Activated T-cell treated with anti-CD3 and anti-CD28 coated beads, Interleukin-2, amount 50 U/mL, for 48 hours (primary cell): ENCODE results near the gene BNC2.

Experiments
- DNase-seq, 2 experiments: peaks; one replicate each; pipeline ENCODE4 v3.0.0-alpha.2; 2020

Gene BNC2

DNA sequence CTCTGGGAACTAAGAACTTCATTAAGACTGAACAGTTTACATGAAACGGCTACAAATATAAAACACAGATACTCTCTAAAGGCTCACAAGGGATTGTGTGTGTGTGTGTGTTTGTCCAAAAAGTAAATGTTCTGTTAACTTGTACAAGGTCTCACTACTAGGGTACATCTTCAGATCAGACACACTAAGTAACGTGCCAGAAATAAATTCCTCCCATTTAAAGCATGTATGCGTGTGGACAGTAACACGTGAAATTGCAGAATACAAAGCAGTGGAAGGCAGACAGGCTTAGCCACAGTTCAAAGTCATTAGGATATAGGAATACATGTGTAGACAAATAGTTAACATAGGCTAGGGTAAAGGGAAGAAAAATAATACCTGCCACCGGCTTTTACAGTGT, 1.8 kb downstream of the BNC2 start:
- DNase-seq = no peak

DNA sequence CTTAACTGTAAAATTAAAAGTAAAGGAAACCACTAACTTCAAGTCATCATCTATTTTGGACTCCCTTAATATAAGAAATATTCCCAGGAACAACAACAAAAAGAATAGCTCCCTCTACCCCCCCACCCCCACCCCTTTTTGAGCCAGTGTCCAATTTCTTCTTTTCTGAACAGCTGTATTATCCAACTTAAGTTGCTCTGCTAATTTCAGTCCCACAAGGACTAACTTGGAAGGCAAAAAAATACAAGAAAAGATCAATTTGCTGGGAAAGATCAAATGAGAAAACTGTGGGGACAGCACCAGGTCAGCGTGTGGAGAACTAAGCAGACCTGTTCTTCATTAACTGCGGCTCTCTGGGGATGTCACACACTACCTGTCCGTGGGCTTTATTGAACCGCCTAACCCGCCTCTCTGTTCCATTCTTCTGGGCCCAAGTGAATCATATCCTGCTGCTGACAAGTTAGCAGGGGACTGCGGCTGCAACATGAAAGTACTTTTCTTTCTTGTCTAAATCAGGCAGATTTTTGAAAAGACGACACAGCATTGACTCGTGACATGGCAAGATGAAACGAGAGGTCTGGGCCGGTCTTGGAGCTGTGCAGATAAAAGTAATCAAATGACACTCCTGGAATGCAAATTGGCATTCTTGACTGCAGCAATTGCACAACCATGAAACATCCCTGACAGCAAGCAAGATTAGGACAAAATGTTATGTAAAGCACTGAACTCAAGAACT, 2.7 kb downstream of the BNC2 start:
- DNase-seq = no peak

DNA sequence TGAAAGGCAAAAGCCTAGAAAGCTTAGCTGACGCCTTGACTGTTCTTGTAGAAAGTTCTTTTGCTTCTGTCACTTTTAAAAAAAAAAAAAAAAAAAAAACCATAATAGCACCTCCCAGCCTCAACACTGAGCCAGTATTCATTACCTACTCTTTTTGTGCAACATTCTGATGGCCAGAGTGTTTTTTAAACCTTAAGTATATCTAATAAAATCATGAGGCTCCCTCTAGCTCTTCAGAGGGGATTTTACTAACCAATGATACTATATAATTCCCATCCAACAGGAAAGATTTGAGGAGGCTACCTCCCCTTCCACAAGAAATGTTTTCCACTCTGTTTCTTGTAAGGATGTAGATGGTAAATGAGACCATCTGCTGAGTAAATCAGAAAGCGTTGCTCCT, 3.9 kb downstream of the BNC2 start:
- DNase-seq = no peak

DNA sequence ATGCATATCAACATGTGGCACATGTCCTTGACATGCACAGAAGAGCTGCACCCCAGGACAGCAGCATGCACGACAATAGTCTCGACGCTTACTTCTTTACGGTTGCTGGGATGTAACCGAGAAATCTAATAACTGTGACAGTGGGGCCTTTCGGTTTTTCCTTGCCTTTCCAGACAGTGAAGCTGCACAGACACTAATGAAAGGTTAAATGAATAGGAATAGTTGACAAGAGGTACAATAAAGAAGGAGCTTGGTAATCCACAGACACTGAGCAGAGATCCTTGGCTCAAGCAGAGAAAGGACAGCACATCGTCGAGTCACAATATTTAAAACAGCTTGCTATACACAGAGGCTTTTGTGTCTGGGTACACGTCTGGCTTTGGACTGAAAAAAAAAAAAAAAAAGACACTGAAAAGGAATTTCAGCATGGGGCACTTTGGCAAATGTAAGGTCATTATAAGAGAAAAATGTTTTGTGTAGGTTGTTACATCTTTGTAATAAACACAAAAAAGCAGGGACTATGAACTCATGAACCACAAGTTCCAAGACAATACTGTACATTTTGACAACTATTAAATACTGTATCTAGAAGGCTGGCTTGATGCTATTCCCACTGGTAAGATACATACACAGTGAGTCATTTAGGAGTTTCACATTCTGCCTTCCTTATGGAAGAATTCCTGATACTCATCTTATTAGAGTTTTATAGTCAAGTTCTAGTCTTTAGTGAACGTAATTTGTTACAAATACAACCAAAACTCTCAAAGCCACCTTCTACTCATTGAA, 5.6 kb downstream of the BNC2 start:
- DNase-seq = no peak

DNA sequence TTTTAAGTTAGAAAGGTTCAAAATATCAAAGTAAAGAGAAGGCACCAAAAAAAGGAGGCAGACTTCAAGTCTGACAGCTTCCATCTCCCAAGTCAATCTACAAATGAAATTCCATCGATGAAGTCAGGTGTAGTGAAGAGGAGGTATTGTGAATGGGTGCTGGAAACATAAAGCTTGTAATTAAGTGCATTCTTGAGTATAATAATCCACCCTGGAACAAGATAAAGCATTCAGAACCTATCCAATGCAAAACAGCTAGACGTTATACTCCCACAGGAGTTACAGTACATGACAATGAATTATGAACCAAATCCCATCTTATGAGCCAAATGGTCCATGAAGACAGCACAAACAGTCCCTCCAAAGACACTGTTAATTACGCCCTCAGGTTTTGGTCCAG, 22.3 kb downstream of the BNC2 start:
- no peak for DNase-seq

DNA sequence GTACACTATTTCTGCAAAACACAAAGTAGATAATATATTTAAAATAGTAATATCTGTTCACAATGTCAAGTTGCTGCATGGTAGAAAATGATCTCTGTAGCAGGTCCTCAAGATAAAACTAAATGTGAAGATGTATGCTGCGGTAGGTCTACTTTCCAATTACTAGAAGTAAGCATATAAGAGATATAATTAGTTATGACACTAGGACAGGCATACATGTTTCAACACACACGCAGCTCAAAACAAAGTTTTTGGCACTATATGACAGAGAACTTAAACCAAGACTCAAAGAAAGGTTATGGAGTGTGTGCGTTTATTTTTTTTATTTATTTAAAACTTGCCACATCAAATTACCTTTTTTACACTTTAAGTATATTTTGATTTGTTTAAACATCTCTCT, 23.5 kb downstream of the BNC2 start:
- DNase-seq = no peak

DNA sequence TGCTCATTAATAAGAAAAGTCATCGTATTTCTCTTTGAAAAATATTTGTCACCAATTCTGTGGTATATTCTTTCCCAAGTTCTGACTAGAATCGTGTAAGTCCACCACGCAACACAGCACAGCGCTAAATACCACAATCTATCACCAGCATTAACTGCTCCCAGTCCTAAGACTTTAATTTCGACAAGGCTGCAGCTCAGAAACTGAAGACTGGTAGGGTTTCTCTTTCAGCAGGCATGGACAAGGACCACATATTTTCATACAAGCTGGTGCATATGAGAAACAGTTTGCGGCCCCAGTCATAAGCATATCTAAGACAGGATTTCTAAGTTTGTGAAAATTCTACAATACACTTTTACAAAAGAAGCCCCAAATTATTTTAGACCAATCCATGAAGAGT, 24.1 kb downstream of the BNC2 start:
- no peak for DNase-seq

DNA sequence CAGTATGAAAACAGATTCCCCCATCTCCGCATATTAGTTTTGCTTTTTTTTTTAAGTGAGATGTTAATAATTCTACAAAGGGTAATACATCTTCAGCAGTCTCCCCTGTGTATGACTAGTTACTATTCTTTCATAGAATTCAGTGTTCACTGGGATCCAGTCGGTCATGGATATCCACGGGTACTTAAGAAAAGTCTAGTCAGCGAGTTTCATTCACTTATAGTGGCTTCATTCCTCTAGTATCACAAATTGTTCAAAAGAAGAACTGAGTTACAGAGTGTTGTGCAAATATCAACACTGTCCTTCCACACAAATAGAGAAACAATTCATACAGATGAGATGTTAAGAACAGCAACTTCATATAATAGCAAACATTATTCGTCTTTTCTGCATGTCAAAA, 35.7 kb downstream of the BNC2 start:
- no peak for DNase-seq

DNA sequence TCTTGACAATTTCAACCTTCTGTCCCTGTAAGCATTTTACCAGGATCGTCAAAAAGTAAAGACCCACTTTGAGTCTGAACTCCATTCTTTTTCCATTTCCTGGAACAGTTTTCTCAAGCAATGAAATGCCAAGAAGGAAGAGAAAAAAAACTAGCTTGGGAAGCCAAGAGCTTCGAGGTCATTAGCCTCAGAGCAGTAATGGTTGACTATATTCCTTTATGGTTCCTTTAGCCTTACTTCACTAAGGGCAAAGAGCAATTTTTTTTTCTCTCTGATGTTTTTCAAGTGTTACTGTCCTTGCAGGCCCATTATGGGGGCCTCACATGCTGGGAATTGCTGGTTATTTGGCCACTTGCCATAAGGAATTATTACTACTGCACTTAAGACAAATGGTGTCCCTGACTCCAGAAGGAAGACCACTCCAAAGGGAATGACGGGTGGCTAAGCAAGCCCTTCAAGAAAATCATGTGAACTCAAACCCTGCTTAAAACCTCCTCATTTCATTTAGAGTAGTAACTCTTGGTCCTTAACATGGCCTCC, 37.1 kb downstream of the BNC2 start:
- no peak for DNase-seq

DNA sequence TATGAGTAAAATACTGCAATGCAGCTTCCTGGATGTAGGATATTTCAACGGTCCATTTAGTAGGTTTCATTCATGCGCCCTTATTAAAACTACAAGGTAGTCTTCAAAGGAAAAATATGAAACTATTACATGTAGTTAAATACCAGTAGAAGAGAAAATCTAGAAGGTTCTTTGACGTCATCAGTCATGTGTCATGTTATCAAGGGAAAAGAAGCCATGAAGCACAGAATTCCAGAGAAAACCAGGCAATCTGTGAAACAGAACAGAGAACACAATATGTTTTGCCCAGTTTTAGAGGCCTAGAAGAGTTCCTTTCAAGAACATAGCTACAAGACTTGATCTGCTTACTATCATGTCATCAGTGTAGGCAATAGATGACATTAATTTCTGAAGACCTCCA, 38.4 kb downstream of the BNC2 start:
- no peak for DNase-seq

DNA sequence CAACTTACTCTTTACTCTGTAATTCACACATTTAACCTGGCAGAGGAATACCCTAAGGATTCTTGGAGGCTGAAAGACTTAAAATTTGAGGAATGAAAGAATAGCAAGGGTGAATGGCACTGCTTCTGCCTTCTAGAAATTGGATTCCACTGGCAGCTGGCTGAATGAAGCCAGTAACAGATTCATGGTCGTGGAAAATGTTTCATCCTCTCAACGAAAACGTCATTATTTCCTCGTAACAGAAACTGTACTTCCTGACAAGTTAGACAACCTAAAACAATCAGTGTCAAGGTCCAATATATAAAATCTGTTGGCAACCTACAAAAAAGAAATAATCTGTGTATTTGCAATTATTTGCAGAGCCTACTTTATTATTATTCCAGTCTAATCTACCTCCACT, 39.7 kb downstream of the BNC2 start:
- DNase-seq = no peak

DNA sequence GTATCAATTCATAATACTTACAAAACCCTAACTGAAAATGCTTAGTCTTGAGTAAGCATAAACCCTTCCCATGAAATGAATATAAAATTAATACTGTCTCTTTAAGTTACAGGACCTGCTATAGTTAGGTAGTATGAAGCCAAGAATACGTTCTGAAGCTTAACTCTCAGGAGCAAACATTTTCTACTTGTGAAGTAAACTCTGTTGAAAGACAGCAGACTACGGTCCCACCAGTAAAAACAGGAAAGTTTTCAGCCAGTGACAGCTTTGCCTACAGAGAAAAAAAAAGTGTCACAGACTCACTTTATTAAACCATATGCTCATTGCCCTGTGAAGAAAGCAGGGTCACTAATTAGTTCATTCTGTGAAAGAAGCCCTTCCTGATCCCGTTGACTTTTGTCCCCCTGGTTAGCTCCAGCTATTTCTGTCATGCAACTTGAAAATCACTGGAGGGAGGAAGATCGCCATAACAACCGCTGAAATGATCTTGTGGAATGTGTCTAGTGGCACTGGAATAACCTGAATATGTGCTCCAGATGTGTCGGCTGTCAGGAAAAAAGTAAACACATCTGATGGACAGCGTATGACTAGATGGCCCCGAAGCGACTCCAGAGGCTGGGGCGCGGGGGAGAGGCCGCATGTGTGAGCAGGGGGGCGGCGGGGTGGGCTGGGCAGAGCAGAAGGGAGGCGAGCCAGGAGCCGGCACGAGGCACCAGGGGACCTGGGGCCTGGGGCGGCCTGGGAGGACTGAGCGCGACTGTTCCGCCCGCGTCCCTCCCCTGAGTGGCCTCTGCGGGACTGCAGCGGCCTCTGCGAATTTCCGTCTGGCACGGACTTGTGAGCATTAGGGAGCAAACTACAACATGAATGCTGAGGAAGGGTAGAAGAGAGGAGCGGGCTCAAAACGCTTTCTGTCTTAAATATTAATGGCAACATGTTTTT, 41.9 kb downstream of the BNC2 start:
- no peak for DNase-seq

DNA sequence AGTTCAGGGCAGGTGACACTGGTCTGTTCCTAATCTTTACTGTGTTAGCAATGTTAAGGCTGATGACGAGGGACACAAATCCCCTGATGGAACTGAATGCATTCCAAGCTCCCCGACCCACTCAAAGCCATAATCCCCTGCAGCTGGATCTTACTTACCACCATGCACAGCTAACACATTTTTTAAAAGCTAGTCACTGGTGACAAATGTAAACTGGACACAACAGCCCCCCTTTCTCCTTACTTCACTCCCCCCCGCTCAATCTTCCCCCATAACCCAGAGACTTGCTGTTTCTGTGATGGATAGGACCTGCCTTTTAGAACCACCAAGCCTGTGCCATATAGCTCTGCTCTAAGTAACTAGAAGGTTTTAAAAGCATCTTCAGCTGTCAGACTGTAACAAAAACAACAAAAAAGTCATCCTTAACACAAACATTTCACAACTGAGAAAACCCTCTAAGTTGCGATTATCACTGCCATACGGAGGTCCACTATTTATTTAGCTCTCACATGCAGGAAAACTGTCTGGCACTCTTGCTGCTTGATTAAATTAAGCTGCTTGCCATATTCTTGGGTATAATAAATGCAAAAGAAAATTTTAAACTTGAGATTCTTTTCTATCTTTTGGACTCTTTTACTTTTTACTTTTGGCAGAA, 44.4 kb downstream of the BNC2 start:
- DNase-seq = no peak

DNA sequence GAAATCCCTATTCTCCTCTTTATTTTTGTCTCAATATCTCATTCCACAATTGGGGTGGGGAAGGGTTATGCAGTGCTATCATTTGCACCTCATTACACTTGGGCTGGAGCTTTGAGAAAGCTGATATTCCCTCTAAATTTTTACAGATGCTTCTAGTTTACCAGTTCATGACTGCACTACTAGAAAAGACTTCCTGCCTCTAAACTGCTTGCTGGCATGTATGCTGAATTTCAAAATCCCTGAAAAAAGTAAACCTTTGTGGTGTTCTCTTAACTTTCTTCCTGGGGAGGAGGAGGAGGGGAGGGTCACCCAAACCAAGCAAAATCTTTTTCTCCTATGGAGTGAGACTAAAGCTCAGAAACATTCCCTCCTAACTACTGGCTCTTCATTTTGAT, 45.1 kb downstream of the BNC2 start:
- DNase-seq = no peak

DNA sequence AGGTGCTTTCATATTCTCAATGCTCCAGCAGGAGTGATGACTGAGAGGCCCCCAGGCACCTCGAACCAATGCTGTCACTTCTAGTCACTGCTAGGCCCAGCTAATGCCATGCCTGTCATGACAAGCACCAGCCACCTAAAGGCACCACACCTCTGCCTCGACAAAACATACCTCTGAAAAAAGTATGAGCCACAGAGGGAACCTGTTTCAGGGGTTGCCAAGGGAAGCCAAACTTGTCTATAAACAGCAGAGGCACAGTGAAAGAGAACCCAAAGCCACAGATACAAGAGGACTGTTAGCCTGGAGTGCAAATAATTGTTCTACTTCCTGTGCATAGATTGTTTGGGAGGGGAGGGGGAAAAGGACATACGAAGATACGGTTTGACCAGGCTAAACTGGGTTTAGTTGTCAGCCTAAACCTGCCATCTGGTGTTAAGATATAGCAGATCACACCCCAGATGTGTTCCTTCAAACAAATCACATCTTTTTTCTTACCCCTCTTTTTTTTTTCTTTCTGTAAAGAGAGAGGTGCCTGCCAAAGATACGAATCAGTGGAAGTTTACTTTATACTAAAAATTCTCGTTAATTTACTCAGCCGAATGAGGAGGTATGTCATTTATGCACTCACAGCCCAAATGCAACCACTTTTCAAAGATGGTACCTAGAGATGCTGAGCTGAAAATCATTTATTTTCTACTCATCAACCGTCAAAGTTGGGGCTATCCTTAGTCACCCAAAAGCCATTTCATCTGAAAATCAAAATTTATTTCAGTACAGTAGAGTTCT, 45.7 kb downstream of the BNC2 start:
- no peak for DNase-seq

DNA sequence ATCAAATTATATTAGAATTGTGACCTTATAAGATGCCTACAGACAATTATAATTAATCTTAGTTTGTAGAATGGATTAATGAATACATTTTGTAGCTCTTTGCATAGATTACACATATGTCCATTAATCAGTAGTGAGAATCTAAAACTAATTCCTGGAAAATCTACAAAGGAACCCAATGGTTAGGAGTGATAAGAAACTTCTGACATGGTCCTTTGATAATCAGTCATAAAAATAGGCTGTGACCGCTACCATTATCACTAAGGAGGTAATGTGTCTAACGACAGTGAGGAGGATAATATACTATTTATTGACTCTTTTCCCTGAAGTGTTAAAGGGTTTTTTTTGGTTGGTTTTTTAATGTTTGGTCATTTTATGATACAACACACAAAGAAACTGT, 46.6 kb downstream of the BNC2 start:
- no peak for DNase-seq

DNA sequence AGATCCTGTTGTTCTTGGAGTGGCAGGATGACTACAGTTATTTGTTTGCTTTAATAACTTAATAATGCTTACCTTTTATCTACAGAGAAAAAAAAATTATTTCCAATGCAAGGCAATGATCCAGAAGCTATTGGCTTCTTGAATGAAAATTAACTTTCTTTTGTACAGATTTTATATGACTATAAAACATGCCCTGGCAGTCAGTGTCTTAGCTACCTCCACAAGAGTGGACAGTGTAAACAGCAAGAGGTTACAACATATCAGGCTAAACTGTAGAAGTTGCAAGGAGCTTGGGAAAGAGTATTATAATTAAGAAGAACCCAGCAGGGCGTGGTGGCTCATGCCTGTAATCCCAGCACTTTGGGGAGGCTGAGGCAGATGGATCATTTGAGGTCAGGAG, 49.1 kb downstream of the BNC2 start:
- no peak for DNase-seq

DNA sequence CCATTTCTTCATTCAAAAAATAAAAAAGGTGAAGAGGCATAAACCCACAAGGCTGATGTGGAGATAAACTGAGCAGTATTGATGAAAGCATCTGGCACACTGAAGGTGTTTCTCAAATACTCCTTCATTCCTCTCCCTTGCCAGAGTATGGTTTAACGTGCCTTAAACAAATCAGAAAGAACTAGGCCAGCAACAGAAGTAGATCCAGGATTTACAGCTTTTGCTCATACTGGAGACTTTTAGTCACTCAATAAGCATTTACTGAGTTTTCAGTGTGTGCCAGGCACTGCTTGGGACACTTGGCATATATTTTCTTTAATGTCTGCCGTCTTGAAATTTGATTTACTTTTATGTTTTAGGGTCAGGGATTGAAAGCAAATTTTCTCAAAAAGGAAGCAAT, 53.0 kb downstream of the BNC2 start:
- DNase-seq = no peak

DNA sequence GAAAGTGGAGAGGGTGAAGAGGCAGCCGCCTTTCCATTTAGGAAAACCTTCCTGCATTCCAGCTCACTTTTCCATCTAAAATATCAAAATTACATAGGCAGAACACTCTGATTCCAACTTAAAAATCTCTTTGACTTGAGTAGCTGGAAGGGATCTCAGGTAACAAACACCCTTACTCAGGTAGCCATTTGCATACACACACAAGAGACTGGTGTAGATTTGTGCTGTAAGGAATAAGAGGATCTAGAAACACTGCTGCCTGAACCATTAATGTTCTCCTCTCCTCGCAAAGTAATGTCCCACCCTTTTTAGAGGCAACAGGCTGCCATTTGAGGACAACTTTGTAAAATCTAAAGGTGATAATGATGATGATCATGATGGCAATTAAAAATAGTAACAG, 53.5 kb downstream of the BNC2 start:
- DNase-seq = no peak

DNA sequence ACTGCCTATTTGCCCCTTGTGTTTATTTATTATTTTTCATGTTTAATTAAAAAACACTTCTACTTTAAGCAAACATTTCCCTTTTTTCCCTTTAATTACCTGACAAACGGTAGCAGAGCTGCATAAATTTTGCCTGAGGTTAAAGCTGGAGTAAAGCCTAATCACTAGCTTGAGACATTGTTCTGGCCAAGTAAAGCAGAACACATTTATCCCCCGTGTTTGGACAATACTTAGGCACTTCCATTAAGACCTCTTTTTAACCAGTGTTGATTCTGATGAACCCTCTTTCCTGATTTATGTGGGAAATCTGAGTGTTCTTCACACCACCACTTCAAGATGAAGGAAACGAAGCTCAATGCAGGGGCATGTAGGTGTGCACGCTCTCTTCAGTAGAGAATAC, 54.5 kb downstream of the BNC2 start:
- DNase-seq = no peak

DNA sequence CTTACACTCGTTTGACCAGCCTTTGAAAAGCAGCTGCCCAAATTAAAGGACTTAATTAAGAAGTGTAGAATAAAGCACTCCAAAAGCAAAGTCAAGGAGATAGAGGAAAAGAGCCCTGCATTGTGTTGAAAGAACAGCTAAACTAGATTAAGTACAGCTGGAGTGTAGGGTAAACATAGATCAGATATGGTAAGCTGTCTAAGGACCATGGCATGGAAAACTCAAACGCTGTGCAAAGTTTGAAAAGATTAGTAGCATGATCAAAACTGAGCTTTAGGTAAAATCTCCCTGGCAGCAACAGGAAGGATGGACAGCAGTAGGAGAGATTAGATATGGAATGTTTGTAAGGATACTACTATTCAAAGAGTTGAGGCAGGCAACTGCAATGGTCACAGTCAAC, 55.4 kb downstream of the BNC2 start:
- DNase-seq = no peak

DNA sequence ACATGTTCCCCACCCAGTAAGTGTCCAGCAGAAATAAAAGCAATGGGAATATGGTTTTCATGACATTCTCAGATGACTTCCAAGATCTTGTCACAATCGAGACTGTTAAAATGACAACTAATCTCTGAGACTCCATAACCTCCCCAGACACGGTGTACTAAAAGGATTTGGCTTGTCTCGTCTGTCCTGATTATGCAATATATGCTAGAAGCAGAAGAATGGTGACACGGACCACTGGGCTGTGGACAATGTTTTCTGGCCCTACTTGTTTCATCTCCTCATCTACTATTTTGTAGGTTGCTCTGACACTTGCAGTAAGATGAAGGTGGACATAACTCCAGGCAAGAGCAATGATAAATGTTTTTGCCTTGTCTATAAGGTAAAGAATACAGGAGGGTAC, 56.6 kb downstream of the BNC2 start:
- DNase-seq = no peak
